ENCODE data around the gene RPS6KC1. TPM values are rescaled to one million over a fixed set of nuclear protein-coding genes. Genes with fewer than 3 reads are reported as not detected.

Gene RPS6KC1
- polyA plus RNA-seq, 1 donor (not counting 4 experiments of a cell fraction or from before 2014, with no cell fraction given) = 13.0 TPM

DNA sequence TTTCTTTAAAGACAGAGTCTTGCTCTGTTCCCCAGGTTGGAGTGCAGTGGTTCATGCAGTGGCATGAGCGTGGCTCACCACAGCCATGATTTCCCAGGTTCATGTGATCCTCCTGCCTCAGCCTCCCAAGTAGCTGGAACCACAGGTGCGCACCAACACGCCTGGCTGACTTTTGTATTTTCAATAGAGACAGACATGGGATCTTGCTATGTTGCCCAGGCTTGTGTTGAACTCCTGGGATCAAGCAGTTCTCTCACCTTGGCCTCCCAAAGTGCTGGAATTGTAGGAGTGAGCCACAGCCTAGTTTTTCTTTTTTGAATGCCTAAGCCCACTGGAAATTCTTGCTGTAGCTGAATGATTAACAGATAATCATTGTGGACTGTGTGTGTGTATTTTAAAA, 113.5 kb downstream of the RPS6KC1 start:
- H3K4me3 ChIP-seq (ENCODE audit: control insufficient read depth in 2 of 3, extremely low read depth in 1 of 3, insufficient read depth in 2 of 3, low read depth in 1 of 3, low read length in 3 of 3) = no peak overlapping the region
- DNase-seq (ENCODE audit: low read depth, low spot score) = no peak
- no peaks in the 10 kb centered on the region for H3K36me3 ChIP-seq (ENCODE audit: control insufficient read depth in 2 of 2, extremely low read depth in 1 of 2, insufficient read depth in 2 of 2, low read length in 2 of 2)
- no peak for FAIRE-seq
- no peak overlapping the region for H2AFZ ChIP-seq (ENCODE audit: control insufficient read depth, low read length)
- TF ChIP-seq EZH2 (IDR thresholded peaks at IDR 0.05; ENCODE audit: low read length) (no peak), CTCF (optimal IDR thresholded peaks at IDR 0.05 in 1 of 3, IDR thresholded peaks at IDR 0.05 in 1 of 3, conservative IDR thresholded peaks at IDR 0.05 in 1 of 3; ENCODE audit: extremely low read depth in 1 of 3, insufficient read depth in 2 of 3, low read length in 3 of 3) (no peak)
- H4K20me1 ChIP-seq (ENCODE audit: control insufficient read depth, extremely low read depth, insufficient read depth, low read length) = no peaks in the 10 kb centered on the region
- no peak overlapping the region for H3K4me2 ChIP-seq (ENCODE audit: control insufficient read depth, extremely low read depth, insufficient read depth, low read depth, low read length)
- H3K27ac ChIP-seq (ENCODE audit: control insufficient read depth, insufficient read depth, low read length) = no peak overlapping the region
- H3K79me2 ChIP-seq (ENCODE audit: control insufficient read depth, insufficient read depth, low read length) = no peaks in the 10 kb centered on the region
- H3K4me1 ChIP-seq (ENCODE audit: control insufficient read depth, extremely low read depth, insufficient read depth, low read length) = no peaks in the 10 kb centered on the region
- H3K27me3 ChIP-seq (ENCODE audit: control insufficient read depth, extremely low read depth, insufficient read depth, low read length) = no peaks in the 10 kb centered on the region
- no peaks in the 10 kb centered on the region for H3K9me3 ChIP-seq (ENCODE audit: control insufficient read depth, low read depth, low read length)
- H3K9me1 ChIP-seq (ENCODE audit: control insufficient read depth, extremely low read depth, insufficient read depth, low read length) = no peaks in the 10 kb centered on the region
- H3K9ac ChIP-seq (ENCODE audit: control insufficient read depth, extremely low read depth, insufficient read depth, low read length) = no peak overlapping the region
- dilution Hi-C loops (cut with MboI; ENCODE audit: extremely low pct_ligation_motif_present, low sequenced_read_pairs) = no loop called here

GRCh38 chr1:213166852-213167251, 115.8 kb downstream of the RPS6KC1 start:
- FAIRE-seq (no peak), DNase-seq (ENCODE audit: low read depth, low spot score) (no peak)
- dilution Hi-C loops (cut with MboI; ENCODE audit: extremely low pct_ligation_motif_present, low sequenced_read_pairs) = no loop called here
- no peaks in the 10 kb centered on the region for H3K9me1 ChIP-seq (ENCODE audit: control insufficient read depth, extremely low read depth, insufficient read depth, low read length)
- H4K20me1 ChIP-seq (ENCODE audit: control insufficient read depth, extremely low read depth, insufficient read depth, low read length) = no peaks in the 10 kb centered on the region
- H3K9me3 ChIP-seq (ENCODE audit: control insufficient read depth, low read depth, low read length) = no peaks in the 10 kb centered on the region
- no peaks in the 10 kb centered on the region for H3K27me3 ChIP-seq (ENCODE audit: control insufficient read depth, extremely low read depth, insufficient read depth, low read length)
- H3K27ac ChIP-seq (ENCODE audit: control insufficient read depth, insufficient read depth, low read length) = no peak overlapping the region
- no peaks in the 10 kb centered on the region for H3K36me3 ChIP-seq (ENCODE audit: control insufficient read depth in 2 of 2, extremely low read depth in 1 of 2, insufficient read depth in 2 of 2, low read length in 2 of 2)
- no peak overlapping the region for H3K9ac ChIP-seq (ENCODE audit: control insufficient read depth, extremely low read depth, insufficient read depth, low read length)
- H3K4me1 ChIP-seq (ENCODE audit: control insufficient read depth, extremely low read depth, insufficient read depth, low read length) = no peaks in the 10 kb centered on the region
- TF ChIP-seq EZH2 (IDR thresholded peaks at IDR 0.05; ENCODE audit: low read length) (no peak), CTCF (optimal IDR thresholded peaks at IDR 0.05 in 1 of 3, IDR thresholded peaks at IDR 0.05 in 1 of 3, conservative IDR thresholded peaks at IDR 0.05 in 1 of 3; ENCODE audit: extremely low read depth in 1 of 3, insufficient read depth in 2 of 3, low read length in 3 of 3) (no peak)
- H3K4me3 ChIP-seq (ENCODE audit: control insufficient read depth in 2 of 3, extremely low read depth in 1 of 3, insufficient read depth in 2 of 3, low read depth in 1 of 3, low read length in 3 of 3) = no peak overlapping the region
- H2AFZ ChIP-seq (ENCODE audit: control insufficient read depth, low read length) = no peak overlapping the region
- no peak overlapping the region for H3K4me2 ChIP-seq (ENCODE audit: control insufficient read depth, extremely low read depth, insufficient read depth, low read depth, low read length)
- H3K79me2 ChIP-seq (ENCODE audit: control insufficient read depth, insufficient read depth, low read length) = no peaks in the 10 kb centered on the region

Data from keratinocyte (primary cell).